Small intestine (tissue), 7 donors: ENCODE results near the gene MEAK7. TPM values are rescaled to one million over a fixed set of nuclear protein-coding genes. Genes with fewer than 3 reads are reported as not detected.
"Not testable (repeated sequence)": the region's sequence is repeated elsewhere in the genome, so short reads cannot be mapped to it uniquely, and the experiment has no call there.

Experiments
- DNase-seq, 2 donors: peaks; one replicate each; pipeline versions ENCODE4 v3.0.0 to v3.0.0-alpha.2; 2013
- FAIRE-seq: peaks from 2 replicates; lab custom pipeline; 2012; peaks lifted over from hg19 to GRCh38; lab: Jason Lieb, UNC
- H3K27ac ChIP-seq, 3 donors: one replicate each; pipeline ENCODE4 v1.5.1; 2013; ENCODE audit warnings: low read length in 2 of 3, mild to moderate bottlenecking in 2 of 3, control low read depth in 1 of 3, inconsistent platforms in 1 of 3, low read depth in 1 of 3, moderate library complexity in 1 of 3
- H3K27me3 ChIP-seq, 3 donors: one replicate each; pipeline ENCODE4 v1.6.1; 2013; ENCODE audit warnings: low read length in 3 of 3, inconsistent platforms in 1 of 3; ENCODE audit not compliant: control insufficient read depth in 3 of 3, insufficient read depth in 3 of 3
- H3K36me3 ChIP-seq, 3 donors: one replicate each; pipeline ENCODE4 v1.6.1; 2013; ENCODE audit warnings: low read length in 3 of 3, inconsistent platforms in 1 of 3, low read depth in 1 of 3, mild to moderate bottlenecking in 1 of 3, moderate library complexity in 1 of 3; ENCODE audit not compliant: control insufficient read depth in 3 of 3, insufficient read depth in 2 of 3
- H3K4me1 ChIP-seq, 3 donors: one replicate each; pipeline ENCODE4 v1.6.1; 2013; ENCODE audit warnings: low read length in 2 of 3, inconsistent platforms in 1 of 3, low read depth in 1 of 3, mild to moderate bottlenecking in 1 of 3, moderate library complexity in 1 of 3; ENCODE audit not compliant: control insufficient read depth in 3 of 3, insufficient read depth in 2 of 3
- H3K4me3 ChIP-seq, 3 donors: one replicate each; pipeline ENCODE4 v1.5.1; 2013; ENCODE audit warnings: low read length in 3 of 3, control low read depth in 1 of 3, inconsistent platforms in 1 of 3, low read depth in 1 of 3, mild to moderate bottlenecking in 1 of 3, moderate library complexity in 1 of 3
- H3K9me3 ChIP-seq, 2 donors: one replicate each; pipeline ENCODE4 v1.6.1; 2013; ENCODE audit warnings: low read depth in 1 of 2, low read length in 1 of 2; ENCODE audit not compliant: control insufficient read depth in 2 of 2, insufficient read depth in 1 of 2
- whole genome bisulfite sequencing, 3 donors: extraction: QIAGEN DNeasy Blood & Tissue Kit; methylation state at CpG; one replicate each; pipeline ENCODE4 v1.1.7; 2013; 5-methylcytosine and 5-hydroxymethylcytosine counted together
- polyA plus RNA-seq, 4 donors: library from polyadenylated mRNA; stranded (reverse) in 3 of 4; unstranded in 1 of 4; fragments of 200-250 nt in 3 of 4; fragments of 120-200 nt in 1 of 4; gene quantifications; one replicate each; pipeline versions ENCODE4 v1.2.1 to v1.2.3, GENCODE V29; 2013
- donor health status: healthy with polysubstance abuse.
- donor health status: control.
- donor health status: control.
- donor health status: Bipolar disorder and iron deficiency.
- donor health status: healthy.

The MEAK7 gene
- polyA plus RNA-seq, 4 donors, result 7.3 to 9.2 (median 7.4) TPM

DNA sequence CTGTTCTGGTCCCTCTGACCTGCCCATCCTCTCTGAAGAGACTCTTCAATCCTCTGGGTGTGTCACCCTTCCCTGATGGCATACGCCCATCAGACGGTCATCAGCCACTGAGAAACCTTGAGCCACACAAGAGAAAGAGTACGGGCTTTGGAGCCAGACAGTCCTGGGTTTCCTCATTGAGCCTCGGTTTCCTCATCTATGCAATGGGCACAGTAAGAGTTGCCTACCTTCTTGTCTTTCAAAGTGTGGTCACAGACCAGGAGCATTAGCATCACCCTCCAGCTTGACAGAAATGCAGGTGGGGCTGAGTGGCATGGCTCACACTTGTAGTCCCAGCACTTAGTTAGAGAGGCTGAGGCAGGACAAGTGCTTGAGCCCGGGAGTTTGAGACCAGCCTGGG lies 26.1 kb upstream of the MEAK7 start:
- Histone ChIP-seq H3K36me3 (no peaks in the 10 kb centered on the region), H3K9me3 (peaks cover 0 to 6% of the 10 kb centered on the region in 2 donors), H3K27me3 (no peaks in the 10 kb centered on the region), H3K4me3 (no peak overlapping the region), H3K27ac (no peak overlapping the region), H3K4me1 (peaks cover 0 to 11% (median 0%) of the 10 kb centered on the region in 3 donors)
- FAIRE-seq, result no peak
- DNase-seq, result no peak
- 92 to 95% (median 95%) methylated on average over 5 of the region's 5 CpGs for WGBS, 3 donors

DNA sequence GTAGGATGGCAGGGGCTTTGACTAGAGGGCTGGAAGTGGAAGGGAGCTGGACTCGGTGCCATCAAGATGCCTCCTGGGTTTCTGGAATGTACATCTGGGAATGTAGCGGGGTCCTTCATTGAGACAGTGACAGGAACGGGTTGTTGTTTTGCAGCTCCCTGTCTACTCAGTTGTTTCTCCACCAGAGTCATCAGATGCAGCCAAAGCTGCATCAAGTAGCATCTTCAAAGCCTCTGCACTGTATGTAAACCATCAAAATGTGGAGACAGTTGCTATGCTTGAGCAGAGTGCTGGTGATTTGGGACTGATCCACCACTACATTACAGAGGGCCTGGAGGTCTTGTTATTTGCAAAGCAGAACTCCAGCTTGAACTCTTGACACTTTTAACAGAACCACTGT lies 25.1 kb upstream of the MEAK7 start:
- 95 to 98% (median 96%) methylated on average over 3 of the region's 3 CpGs for WGBS, 3 donors
- H3K9me3 ChIP-seq, result peaks cover 0 to 6% of the 10 kb centered on the region in 2 donors
- no peak for DNase-seq
- no peaks in the 10 kb centered on the region for H3K27me3 ChIP-seq
- FAIRE-seq, result no peak
- H3K27ac ChIP-seq, result no peak overlapping the region
- peaks cover 0 to 11% (median 0%) of the 10 kb centered on the region in 3 donors for H3K4me1 ChIP-seq
- H3K36me3 ChIP-seq, result no peaks in the 10 kb centered on the region
- no peak overlapping the region for H3K4me3 ChIP-seq

GRCh38 chr16:84528322-84528721 lies 23.9 kb upstream of the MEAK7 start:
- WGBS, 3 donors, result 85 to 90% (median 87%) methylated on average over 6 of the region's 6 CpGs
- no peak for FAIRE-seq

DNA sequence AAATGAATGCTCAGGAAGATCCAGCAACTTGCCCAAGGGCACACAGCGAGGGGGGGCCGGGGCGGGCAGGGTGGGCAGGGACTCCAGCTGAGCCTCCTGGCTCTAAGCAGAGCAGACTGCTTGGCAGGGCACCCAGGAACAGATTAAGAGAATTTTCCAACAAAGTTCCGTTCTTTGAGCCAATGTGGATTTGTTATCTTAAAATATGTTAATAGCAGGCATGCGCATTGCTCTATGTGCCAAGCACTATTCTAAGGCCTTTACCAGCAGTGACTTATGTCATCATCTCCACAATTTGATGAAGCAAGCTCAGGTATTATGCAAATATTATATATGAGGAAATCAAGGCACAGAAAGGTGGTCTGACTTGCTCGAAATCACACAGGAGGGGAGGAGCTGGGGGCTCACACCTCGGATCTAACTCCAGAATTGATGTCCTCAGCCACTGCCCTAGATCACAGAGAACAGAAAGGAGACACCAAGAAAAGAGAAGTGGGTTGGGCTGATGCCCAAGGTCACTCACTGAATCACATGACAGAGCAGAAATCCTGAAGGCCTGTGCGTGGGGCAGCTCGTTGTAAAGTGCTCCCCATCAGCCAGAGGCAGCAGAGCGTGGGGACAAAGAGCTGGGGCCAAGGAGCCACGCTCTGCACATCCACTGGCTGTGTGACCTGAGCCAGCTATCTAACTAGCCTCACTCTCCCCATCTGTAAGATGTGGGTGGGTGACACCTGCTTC lies 23.2 kb upstream of the MEAK7 start:
- WGBS, 3 donors, result 58 to 69% (median 68%) methylated on average over 11 of the region's 11 CpGs

More at GRCh38 chr16:84528322-84528721, 23.9 kb upstream of the MEAK7 start:
- Histone ChIP-seq H3K36me3 (no peaks in the 10 kb centered on the region), H3K4me1 (peaks cover 0 to 11% (median 0%) of the 10 kb centered on the region in 3 donors), H3K4me3 (no peak overlapping the region), H3K27ac (no peak overlapping the region), H3K27me3 (no peaks in the 10 kb centered on the region), H3K9me3 (peaks cover 0 to 6% of the 10 kb centered on the region in 2 donors)
- no peak for DNase-seq

DNA sequence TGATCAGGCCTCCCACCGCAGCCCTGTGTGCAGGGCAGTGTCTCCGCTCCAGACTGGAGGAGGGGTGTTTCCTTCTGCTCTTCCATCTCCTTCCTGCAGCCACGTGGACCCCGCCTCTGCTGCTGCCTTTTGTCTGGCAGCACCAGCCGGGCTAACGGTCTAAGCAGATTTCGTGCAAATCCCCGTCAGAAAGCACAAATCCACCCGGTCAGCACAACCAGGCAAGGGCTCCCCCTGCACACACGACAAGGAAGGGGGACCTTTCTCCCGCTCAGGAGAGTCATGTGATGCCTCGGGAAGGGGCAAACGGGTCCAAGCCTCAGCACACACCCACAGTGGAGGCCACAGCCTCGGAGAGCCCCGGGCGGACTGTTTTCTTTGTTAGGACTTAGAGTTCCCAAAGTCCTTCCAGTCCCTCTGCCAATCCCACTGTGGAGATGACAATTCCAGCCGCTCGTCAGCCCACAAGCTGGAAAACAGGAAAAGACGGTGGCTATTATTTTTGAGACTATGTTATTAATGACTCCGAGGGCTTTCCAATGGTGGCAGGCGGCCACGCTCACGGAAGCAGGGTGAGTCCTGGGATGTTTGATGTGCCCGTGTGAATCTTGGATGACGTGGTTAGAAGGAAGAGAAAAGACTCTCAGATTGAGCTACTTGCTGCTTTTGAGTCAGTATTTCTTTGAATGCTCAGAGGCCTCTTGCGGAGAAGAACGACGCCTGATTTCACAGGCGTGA lies 22.5 kb upstream of the MEAK7 start:
- Histone ChIP-seq H3K27me3 (no peaks in the 10 kb centered on the region), H3K4me1 (peaks cover 0 to 7% (median 0%) of the 10 kb centered on the region in 3 donors), H3K27ac (peak overlapping the region in 2 of 3 donors; percentile 19 to 39), H3K4me3 (no peak overlapping the region), H3K9me3 (peaks cover 0 to 9% of the 10 kb centered on the region in 2 donors), H3K36me3 (no peaks in the 10 kb centered on the region)
- DNase-seq, result no peak
- 46 to 78% (median 75%) methylated on average over 29 of the region's 29 CpGs for WGBS, 3 donors
- no peak for FAIRE-seq

More for the DNA sequence above, 23.2 kb upstream of the MEAK7 start:
- H3K4me1 ChIP-seq, result peaks cover 0 to 9% (median 0%) of the 10 kb centered on the region in 3 donors
- H3K27ac ChIP-seq, result peak overlapping the region in 1 of 3 donors; percentile 19
- H3K4me3 ChIP-seq, result no peak overlapping the region
- FAIRE-seq (no peak), DNase-seq (no peak)
- peaks cover 0 to 9% of the 10 kb centered on the region in 2 donors for H3K9me3 ChIP-seq
- H3K36me3 ChIP-seq, result no peaks in the 10 kb centered on the region
- H3K27me3 ChIP-seq, result no peaks in the 10 kb centered on the region

DNA sequence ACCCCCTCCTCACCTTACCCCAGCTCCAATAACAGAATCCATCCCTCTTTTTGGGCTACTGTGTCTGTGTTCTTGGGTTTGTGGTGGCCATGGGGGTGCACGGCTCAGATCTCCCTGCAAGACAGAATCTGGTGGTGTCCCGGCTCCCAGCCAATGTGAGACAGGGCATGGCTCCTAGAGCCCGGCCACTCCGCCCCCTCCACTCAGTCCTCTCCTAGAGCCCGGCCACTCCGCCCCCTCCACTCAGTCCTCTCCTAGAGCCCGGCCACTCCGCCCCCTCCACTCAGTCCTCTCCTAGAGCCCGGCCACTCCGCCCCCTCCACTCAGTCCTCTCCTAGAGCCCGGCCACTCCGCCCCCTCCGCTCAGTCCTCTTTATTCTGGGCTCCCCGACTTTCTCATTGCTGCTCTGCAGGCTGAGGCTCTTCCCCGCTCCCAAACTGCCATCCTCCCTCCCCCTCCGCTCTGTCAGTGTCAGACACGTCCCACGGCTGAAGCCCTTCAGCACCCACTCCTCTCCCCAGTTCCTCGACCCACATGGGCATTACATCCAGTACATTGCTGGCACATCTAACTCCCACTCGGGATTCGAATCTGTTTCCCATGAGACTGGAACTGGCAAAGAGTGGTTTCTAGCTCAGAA lies 20.6 kb upstream of the MEAK7 start:
- not testable (repeated sequence) for H3K36me3 ChIP-seq, H3K4me1 ChIP-seq, DNase-seq, H3K9me3 ChIP-seq, FAIRE-seq, H3K27me3 ChIP-seq, H3K4me3 ChIP-seq, H3K27ac ChIP-seq
- 85 to 95% (median 94%) methylated on average over 15 to 19 of the region's 21 CpGs for whole genome bisulfite sequencing, 3 donors

DNA sequence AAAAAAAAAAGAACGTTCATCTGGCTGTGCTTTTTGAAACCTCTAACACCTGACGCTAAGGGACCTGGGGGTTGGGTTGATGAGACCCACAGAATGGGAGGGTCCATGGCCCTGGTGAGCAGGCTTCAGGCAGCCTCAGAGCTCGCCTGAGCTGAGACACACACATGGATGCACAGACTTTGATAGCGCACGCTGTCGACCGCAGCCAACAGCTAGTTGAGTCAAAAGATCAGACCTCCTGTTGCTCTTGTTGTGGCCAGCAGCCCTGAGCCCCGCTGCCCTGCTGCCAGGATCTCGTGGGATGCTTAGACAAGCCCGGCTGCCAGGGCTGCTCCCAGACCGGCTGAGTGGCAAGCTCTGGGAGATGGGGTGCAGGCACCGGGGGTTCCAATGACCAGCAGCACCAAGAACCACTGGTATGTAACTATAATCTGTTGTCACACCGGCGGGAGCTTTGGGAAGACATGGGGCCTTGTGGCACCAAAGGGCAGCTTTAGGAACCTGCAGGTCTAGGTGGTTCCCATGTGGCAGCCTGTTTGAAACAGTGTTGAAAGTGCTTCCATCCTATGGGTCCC lies 20.0 kb upstream of the MEAK7 start:
- Histone ChIP-seq H3K36me3 (no peaks in the 10 kb centered on the region), H3K27ac (no peak overlapping the region), H3K4me3 (no peak overlapping the region), H3K27me3 (no peaks in the 10 kb centered on the region), H3K9me3 (peaks cover 0 to 5% of the 10 kb centered on the region in 2 donors), H3K4me1 (peaks cover 0 to 7% (median 0%) of the 10 kb centered on the region in 3 donors)
- 72 to 90% (median 81%) methylated on average over 14 of the region's 14 CpGs for WGBS, 3 donors
- FAIRE-seq (no peak), DNase-seq (no peak)

- FAIRE-seq (no peak), DNase-seq (no peak)
- no peaks in the 10 kb centered on the region for H3K27me3 ChIP-seq
- WGBS, 3 donors, result 37 to 63% (median 51%) methylated on average over 4 of the region's 4 CpGs
- H3K4me1 ChIP-seq, result peaks cover 0 to under 1% (median 0%) of the 10 kb centered on the region in 3 donors
- H3K27ac ChIP-seq, result no peak overlapping the region
- H3K4me3 ChIP-seq, result no peak overlapping the region
- H3K9me3 ChIP-seq, result peaks cover 0 to 3% of the 10 kb centered on the region in 2 donors
- H3K36me3 ChIP-seq, result no peaks in the 10 kb centered on the region
Measured at GRCh38 chr16:84521497-84521770, 17.0 kb upstream of the MEAK7 start.
